ENCODE measurements around the gene PLXNB2.
A peak's percentile ranks its signal among the peaks of the same experiment; 100 is the strongest.
"Not testable (repeated sequence)": the region's sequence is repeated elsewhere in the genome, so short reads cannot be mapped to it uniquely, and the experiment has no call there.

PLXNB2 gene, protein sequence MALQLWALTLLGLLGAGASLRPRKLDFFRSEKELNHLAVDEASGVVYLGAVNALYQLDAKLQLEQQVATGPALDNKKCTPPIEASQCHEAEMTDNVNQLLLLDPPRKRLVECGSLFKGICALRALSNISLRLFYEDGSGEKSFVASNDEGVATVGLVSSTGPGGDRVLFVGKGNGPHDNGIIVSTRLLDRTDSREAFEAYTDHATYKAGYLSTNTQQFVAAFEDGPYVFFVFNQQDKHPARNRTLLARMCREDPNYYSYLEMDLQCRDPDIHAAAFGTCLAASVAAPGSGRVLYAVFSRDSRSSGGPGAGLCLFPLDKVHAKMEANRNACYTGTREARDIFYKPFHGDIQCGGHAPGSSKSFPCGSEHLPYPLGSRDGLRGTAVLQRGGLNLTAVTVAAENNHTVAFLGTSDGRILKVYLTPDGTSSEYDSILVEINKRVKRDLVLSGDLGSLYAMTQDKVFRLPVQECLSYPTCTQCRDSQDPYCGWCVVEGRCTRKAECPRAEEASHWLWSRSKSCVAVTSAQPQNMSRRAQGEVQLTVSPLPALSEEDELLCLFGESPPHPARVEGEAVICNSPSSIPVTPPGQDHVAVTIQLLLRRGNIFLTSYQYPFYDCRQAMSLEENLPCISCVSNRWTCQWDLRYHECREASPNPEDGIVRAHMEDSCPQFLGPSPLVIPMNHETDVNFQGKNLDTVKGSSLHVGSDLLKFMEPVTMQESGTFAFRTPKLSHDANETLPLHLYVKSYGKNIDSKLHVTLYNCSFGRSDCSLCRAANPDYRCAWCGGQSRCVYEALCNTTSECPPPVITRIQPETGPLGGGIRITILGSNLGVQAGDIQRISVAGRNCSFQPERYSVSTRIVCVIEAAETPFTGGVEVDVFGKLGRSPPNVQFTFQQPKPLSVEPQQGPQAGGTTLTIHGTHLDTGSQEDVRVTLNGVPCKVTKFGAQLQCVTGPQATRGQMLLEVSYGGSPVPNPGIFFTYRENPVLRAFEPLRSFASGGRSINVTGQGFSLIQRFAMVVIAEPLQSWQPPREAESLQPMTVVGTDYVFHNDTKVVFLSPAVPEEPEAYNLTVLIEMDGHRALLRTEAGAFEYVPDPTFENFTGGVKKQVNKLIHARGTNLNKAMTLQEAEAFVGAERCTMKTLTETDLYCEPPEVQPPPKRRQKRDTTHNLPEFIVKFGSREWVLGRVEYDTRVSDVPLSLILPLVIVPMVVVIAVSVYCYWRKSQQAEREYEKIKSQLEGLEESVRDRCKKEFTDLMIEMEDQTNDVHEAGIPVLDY (N-terminal part only)

GRCh38 chr22:50306753-50307749 is at the start of gene PLXNB2:
TSS of gene PLXNB2 (minus strand) at chr22:50307646. CDS start at chr22:50290584, 17,062 bp downstream.
- peak; percentile 5 for DNase-seq

GRCh38 chr22:50357222-50357621 is 49.8 kb upstream of the PLXNB2 start:
- no peak for DNase-seq

DNA sequence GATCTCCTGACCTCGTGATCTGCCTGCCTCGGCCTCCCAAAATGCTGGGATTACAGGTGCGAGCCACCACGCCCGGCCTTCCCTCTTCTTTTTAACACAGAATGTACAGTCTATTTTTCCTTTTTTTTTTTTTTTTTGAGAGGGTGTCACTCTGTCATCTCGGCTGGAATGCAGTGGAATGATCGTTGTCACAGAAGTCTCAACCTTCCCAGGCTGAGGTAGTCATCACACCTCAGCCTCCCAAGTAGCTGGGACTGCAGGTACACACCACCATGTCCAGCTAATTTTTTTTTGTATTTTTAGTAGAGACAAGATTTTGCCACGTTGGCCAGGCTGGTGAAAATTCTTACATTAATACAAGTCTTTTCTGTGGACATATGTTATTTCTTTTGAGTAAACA is 48.7 kb upstream of the PLXNB2 start:
- no peak for DNase-seq

DNA sequence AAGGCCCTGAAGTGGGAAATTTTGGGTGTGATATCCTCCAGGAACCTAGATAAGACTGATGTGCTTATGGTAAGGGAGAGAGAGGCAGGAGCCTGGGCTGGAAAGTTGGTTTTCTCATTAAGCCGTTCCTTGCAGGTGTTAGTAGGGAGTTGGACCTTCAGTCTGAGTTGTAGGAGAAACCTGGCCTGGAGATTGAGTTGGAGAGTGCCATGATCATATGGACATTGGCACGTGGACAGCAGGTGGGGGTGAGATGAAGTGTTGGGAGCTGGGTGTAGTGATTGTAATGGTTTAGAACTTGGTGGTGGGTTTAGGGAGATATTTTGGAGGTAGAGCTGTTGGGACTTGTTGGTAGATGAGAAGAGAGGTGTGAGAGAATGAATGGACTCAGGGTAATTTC is 40.6 kb upstream of the PLXNB2 start:
- DNase-seq = no peak

- DNase-seq = no peak
Observed at GRCh38 chr22:50347157-50347556, 39.7 kb upstream of the PLXNB2 start.

DNA sequence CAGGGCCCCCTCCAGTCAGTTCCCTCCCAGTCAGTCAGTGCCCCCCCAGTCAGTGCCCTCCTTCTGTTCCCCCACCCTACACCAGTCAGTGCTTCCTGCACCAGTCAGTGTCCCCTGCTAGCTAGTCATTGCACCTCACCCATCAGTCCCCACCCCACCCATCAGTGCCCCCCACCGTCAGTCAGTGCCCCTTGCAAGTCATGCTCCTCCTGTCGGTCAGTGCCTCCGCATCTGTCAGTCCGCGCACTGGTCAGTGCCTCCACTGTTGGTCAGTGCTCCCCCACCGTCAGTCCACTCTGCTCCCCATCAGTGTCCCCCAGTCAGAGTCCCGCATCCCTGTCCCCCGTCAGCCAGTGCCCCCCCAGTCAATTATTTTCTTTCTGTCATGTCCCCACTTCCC is 39.0 kb upstream of the PLXNB2 start:
- DNase-seq = no peak

- no peak for DNase-seq
Observed at GRCh38 chr22:50343541-50343935, 36.1 kb upstream of the PLXNB2 start.

DNA sequence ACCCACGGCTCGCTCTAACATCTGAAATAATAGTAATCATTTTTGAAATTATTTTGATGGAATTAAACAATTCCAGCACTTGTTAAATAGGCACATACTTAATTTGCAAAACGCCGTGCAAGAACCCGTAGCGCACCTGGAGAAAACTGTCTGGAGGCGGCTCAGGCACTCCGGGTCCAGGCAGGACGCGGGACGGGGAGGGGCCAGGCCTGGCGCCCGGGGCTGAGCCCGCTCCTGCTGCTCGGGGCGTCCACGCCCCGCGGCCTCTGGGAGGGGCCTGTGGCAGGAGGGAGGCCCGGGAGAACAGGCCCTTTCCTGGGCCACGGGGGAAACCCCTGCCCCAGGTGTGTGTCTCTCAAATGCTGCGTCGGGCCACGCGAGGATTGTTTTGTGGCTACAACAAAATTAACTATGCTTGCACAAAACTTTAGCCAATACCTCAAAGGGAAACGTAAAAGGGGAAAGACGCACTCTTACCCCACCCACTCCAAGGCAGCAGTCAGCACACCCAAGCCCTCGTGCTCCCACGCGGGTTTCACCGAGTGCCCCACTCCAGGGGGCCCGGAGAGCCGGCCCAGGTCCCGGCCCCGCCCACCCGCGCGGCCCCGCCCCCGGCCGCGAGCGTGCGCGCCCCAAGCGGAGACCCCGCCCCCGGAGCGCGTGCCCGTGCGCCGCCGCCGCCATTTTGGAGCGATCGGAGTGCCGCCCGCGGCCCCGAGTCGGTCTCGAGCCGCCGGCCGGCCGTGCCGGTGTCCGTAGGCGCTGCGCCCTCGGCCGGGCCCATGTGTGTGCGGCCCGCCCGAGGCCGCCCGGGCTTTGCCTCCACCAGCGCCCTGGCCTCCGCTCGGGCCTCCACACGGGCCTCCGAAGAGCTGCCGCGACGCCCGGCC is 35.5 kb upstream of the PLXNB2 start, which contains the start of gene PPP6R2:
PPP6R2 (plus strand) TSS at position 677 of the 890 bp plus-strand sequence. CDS start 50,582 bp downstream, outside the sequence.
- DNase-seq = no peak

GRCh38 chr22:50341977-50342650 is 34.7 kb upstream of the PLXNB2 start:
- peak; percentile 53 for DNase-seq

DNA sequence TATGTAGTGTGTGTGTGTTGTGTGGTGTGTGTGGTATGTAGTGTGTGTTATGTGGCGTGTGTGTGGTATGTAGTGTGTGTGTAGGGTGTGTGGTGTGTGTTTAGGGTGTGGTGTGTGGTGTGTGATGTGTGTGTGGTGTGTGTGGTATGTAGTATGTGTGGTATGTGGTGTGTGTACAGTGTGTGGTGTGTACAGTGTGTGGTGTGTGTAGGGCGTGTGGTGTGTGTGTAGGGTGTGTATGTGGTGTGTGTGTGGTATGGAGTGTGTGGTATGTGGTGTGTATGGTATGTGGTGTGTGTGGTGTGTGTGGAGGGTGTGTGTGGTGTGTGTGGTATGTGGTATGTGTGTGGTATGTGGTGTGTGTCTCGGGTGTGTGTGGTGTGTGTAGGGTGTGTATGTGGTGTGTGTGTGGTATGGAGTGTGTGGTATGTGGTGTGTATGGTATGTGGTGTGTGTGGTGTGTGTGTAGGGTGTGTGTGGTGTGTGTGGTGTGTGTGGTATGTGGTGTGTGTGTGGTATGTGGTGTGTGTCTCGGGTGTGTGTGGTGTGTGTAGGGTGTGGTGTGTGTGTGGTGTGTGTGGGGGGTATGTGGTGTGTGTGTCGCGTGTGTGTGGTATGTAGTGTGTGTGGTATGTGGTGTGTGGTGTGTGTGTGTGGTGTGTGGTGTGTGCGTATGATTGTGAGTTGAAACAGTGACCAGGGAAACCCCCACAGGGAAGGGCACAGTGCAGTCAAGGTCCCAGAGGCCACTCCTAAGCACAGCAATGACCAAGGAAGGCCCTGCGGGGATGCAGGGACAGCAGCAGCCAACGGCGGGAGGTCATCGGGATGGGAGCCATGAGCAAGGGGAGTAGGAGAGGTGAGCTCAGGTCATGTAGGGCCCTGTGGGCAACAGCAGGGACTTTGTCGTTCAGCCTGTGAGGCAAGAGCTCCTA is 32.8 kb upstream of the PLXNB2 start:
- no peak for DNase-seq

- no peak for DNase-seq
Observed at GRCh38 chr22:50338860-50339462, 31.5 kb upstream of the PLXNB2 start.

- DNase-seq = no peak
Observed at GRCh38 chr22:50338042-50338573, 30.7 kb upstream of the PLXNB2 start.

DNA sequence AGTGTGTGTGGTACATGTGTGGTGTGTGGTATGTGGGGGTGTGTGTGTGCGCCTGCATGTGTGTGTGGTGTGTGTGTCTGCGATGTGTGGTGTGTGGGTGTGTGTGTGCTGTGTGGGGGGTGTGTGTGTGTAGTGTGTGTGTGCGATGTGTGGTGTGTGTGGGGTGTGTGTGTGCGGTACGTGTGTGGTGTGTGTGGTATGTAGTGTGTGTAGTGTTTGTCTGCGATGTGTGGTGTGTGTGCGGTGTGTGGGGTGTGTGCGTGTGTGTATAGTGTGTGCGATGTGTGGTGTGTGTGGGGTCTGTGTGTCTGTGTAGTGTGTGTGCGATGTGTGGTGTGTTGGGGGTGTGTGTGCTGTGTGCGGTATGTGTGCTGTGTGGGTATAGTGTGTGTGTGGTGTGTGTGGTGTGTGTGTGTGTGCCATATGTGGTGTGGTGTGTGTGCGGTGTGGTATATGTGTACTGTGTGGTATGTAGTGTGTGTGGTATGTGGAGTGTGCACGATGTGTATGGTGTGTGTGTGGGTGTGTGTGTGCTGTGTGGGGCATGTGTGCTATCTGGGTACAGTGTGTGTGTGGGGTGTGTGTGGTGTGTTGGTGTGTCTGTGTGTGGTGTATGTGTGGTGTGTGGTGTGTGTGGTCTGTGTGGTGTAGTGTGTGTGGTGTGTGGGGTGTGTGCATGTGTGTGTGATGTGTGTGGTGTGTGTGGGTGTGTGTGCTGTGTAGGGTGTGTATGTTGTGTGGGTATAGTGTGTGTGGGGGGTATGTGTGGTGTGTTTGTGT is 30.0 kb upstream of the PLXNB2 start:
- no peak for DNase-seq

GRCh38 chr22:50334433-50334832 is 27.0 kb upstream of the PLXNB2 start:
- DNase-seq = not testable (repeated sequence)

DNA sequence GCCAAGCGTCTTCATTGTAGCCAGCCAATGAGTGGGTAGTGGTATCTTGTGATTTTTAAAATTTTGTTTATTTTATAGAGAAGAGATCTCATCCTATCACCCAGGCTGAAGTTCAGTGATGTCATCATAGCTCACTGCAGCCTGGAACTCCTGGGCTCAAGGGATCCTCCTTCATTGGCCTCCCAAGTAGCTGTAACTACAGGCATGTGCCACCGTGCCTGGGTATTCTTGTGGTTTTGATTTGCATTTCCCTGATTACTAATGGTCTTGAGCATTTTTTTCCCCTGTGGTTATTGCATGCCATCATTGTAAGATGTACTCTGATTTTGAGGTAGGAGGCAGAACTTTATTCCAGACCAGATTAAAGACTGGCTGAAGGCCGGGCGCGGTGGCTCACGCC is 21.8 kb upstream of the PLXNB2 start:
- no peak for DNase-seq

DNA sequence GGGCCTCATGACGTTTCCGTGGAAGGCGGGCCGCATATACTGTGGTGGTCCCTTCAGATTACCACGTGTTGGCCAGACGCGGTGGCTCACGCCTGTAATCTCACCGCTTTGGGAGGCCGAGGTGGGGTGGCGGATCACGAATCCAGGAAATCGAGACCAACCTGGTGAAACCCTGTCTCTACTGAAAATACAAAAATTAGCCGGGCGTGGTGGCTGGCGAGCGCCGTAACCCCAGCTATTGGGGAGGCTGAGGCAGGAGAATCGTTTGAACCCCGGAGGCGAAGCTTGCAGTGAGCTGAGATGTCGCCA is 20.2 kb upstream of the PLXNB2 start:
- no peak for DNase-seq

GRCh38 chr22:50326956-50327710 is 19.7 kb upstream of the PLXNB2 start, which contains the start of gene DENND6B:
TSS of gene DENND6B (minus strand) at chr22:50327012. CDS start at chr22:50326988, 24 bp downstream.
- DNase-seq = peak; percentile 11
